GM23338 (cell line): ENCODE data around the gene ING2. TPM values are rescaled to one million over a fixed set of nuclear protein-coding genes. Genes with fewer than 3 reads are reported as not detected.

ENCODE experiments used
- CREB1 ChIP-seq: fragments of 250-450 bp; sonication (Bioruptor Pico); IDR thresholded peaks from 2 replicates; pipeline ENCODE4 v1.5.0; 2020; ENCODE audit warnings: low read depth, mild to moderate bottlenecking, moderate library complexity
- ETS1 ChIP-seq: IDR thresholded peaks from 2 replicates; pipeline ENCODE4 v1.6.1; 2016; ENCODE audit warnings: antibody characterized with exemption
- EZH2 ChIP-seq: fragments of 200-600 bp; sonication (generic); IDR thresholded peaks from one replicate; pipeline ENCODE4 v1.8.0; 2017; ENCODE audit warnings: antibody characterized with exemption, mild to moderate bottlenecking, low read depth; ENCODE audit not compliant: unreplicated experiment
- ZNF114 ChIP-seq: fragments of 250-450 bp; sonication (Bioruptor Pico); IDR thresholded peaks from 2 replicates; pipeline ENCODE4 v1.5.0; 2020; ENCODE audit warnings: mild to moderate bottlenecking, moderate library complexity
- ZNF331 ChIP-seq: fragments of 250-450 bp; sonication (Bioruptor Pico); IDR thresholded peaks from 2 replicates; pipeline ENCODE4 v1.5.0; 2020; ENCODE audit warnings: low read depth, mild to moderate bottlenecking, moderate library complexity
- ZNF462 ChIP-seq: fragments of 250-450 bp; sonication (Bioruptor Pico); IDR thresholded peaks from 2 replicates; pipeline ENCODE4 v1.5.0; 2020; ENCODE audit warnings: mild to moderate bottlenecking, moderate library complexity
- polyA plus RNA-seq: library from polyadenylated mRNA; unstranded; fragments of >200 nt; fragmentation: Nextera tagmentation; extraction: Ambion mirVana; gene quantifications from 2 replicates; pipeline ENCODE4 v1.2.1, GENCODE V29; 2016
- total RNA-seq: library from RNA; depleted of rRNA; stranded (reverse); fragments of >200 nt; shearing (Covaris generic); gene quantifications from 2 replicates; pipeline ENCODE4 v1.2.3, GENCODE V29; 2014
- TF ChIP-seq, protein P1 (sequence below): IDR thresholded peaks from one replicate; pipeline ENCODE4 v1.6.1; 2018; ENCODE audit warnings: antibody characterized with exemption; ENCODE audit not compliant: unreplicated experiment

Gene ING2
- total and polyA plus RNA-seq, 2 experiments from 2014 or later: 21.5 to 34.2 TPM

GRCh38 chr4:183467246-183467645, 37.6 kb upstream of the ING2 start (continued):
- no peak for TF ChIP-seq ZNF462 (CRISPR knock-in tag)
- no peak for TF ChIP-seq ZNF331 (CRISPR knock-in tag)
- no peak for TF ChIP-seq ETS1
- no peak for TF ChIP-seq CREB1
- TF ChIP-seq EZH2: no peak
- TF ChIP-seq, protein P1, sequence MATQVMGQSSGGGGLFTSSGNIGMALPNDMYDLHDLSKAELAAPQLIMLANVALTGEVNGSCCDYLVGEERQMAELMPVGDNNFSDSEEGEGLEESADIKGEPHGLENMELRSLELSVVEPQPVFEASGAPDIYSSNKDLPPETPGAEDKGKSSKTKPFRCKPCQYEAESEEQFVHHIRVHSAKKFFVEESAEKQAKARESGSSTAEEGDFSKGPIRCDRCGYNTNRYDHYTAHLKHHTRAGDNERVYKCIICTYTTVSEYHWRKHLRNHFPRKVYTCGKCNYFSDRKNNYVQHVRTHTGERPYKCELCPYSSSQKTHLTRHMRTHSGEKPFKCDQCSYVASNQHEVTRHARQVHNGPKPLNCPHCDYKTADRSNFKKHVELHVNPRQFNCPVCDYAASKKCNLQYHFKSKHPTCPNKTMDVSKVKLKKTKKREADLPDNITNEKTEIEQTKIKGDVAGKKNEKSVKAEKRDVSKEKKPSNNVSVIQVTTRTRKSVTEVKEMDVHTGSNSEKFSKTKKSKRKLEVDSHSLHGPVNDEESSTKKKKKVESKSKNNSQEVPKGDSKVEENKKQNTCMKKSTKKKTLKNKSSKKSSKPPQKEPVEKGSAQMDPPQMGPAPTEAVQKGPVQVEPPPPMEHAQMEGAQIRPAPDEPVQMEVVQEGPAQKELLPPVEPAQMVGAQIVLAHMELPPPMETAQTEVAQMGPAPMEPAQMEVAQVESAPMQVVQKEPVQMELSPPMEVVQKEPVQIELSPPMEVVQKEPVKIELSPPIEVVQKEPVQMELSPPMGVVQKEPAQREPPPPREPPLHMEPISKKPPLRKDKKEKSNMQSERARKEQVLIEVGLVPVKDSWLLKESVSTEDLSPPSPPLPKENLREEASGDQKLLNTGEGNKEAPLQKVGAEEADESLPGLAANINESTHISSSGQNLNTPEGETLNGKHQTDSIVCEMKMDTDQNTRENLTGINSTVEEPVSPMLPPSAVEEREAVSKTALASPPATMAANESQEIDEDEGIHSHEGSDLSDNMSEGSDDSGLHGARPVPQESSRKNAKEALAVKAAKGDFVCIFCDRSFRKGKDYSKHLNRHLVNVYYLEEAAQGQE: no peak
- TF ChIP-seq ZNF114 (CRISPR knock-in tag): no peak
